Astrocyte of the spinal cord (primary cell): ENCODE measurements around the gene EEF1G.

Experiments
- DNase-seq: peaks from one replicate; pipeline ENCODE4 v3.0.0; 2011; ENCODE audit warnings: low read depth, low spot score
- H3K4me3 ChIP-seq: 2 replicates; pipeline ENCODE4 v1.5.1; 2011; ENCODE audit warnings: low read depth, mild to moderate bottlenecking, low read length, moderate library complexity
- CTCF ChIP-seq: IDR thresholded peaks from 2 replicates; pipeline ENCODE4 v1.5.1; 2012; ENCODE audit warnings: low read depth, mild to moderate bottlenecking, low read length, inconsistent platforms
- in situ Hi-C: cut with HindIII; loops from 2 replicates; pipeline ENCODE4 v1.10.0; 2017; ENCODE audit warnings: low sequenced_read_pairs

The EEF1G gene

GRCh38 chr11:62546244-62546928, 27.3 kb downstream of the EEF1G start, which contains the start of gene AHNAK:
Gene AHNAK, minus strand, starts transcription at chr11:62546806. Its CDS starts 10,708 bp downstream, at chr11:62536098.
- TF ChIP-seq CTCF: no peak
- DNase-seq: peak; percentile 74
- in situ Hi-C loops: no loop called here
- peak within 1 kb of the TSS; percentile 91 for H3K4me3 ChIP-seq

- in situ Hi-C loops: no loop called here
- peak; percentile 97 for DNase-seq
- TF ChIP-seq CTCF: no peak
- H3K4me3 ChIP-seq: peak overlapping the region; percentile 91
These were observed 28.1 kb downstream of the EEF1G start for GRCh38 chr11:62545437-62546243.

- in situ Hi-C loops: no loop called here
- TF ChIP-seq CTCF: no peak
- no peak for DNase-seq
- peak overlapping the region; percentile 91 for H3K4me3 ChIP-seq
These were observed 28.9 kb downstream of the EEF1G start for GRCh38 chr11:62544581-62545436.

GRCh38 chr11:62543680-62544444, 29.8 kb downstream of the EEF1G start:
- TF ChIP-seq CTCF: no peak
- peak overlapping the region; percentile 91 for H3K4me3 ChIP-seq
- in situ Hi-C loops: no loop called here
- no peak for DNase-seq

GRCh38 chr11:62542750-62543567, 30.7 kb downstream of the EEF1G start:
- H3K4me3 ChIP-seq: peak overlapping the region; percentile 91
- DNase-seq: peak; percentile 78
- in situ Hi-C loops: no loop called here
- TF ChIP-seq CTCF: peak; percentile 99
